ENCODE data around the gene BIN1.

The BIN1 gene

GRCh38 chr2:127086990-127087790, 19.8 kb downstream of the BIN1 start:
- H3K4me3 ChIP-seq (ENCODE audit: low read length) = peak overlapping the region; percentile 23
- H3K27ac ChIP-seq (ENCODE audit: low read length) = no peak overlapping the region
- H3K27me3 ChIP-seq (ENCODE audit: control insufficient read depth, insufficient read depth, low read length) = no peaks in the 10 kb centered on the region
- H3K36me3 ChIP-seq (ENCODE audit: control insufficient read depth, low read depth, low read length) = no peaks in the 10 kb centered on the region
- no peaks in the 10 kb centered on the region for H3K9me3 ChIP-seq (ENCODE audit: control insufficient read depth, low read depth, low read length)
- peaks cover 10% of the 10 kb centered on the region for H3K4me1 ChIP-seq (ENCODE audit: control insufficient read depth, low read depth, low read length)
- peak overlapping the region; percentile 30 for H3K9ac ChIP-seq (ENCODE audit: low read length)

GRCh38 chr2:127085317-127085681, 21.7 kb downstream of the BIN1 start:
- Histone ChIP-seq H3K4me1 (ENCODE audit: control insufficient read depth, low read depth, low read length) (peaks cover 10% of the 10 kb centered on the region), H3K36me3 (ENCODE audit: control insufficient read depth, low read depth, low read length) (no peaks in the 10 kb centered on the region), H3K9me3 (ENCODE audit: control insufficient read depth, low read depth, low read length) (no peaks in the 10 kb centered on the region), H3K27me3 (ENCODE audit: control insufficient read depth, insufficient read depth, low read length) (no peaks in the 10 kb centered on the region), H3K9ac (ENCODE audit: low read length) (no peak overlapping the region), H3K4me3 (ENCODE audit: low read length) (no peak overlapping the region), H3K27ac (ENCODE audit: low read length) (no peak overlapping the region)

GRCh38 chr2:127084611-127085316, 22.2 kb downstream of the BIN1 start:
- H3K27me3 ChIP-seq (ENCODE audit: control insufficient read depth, insufficient read depth, low read length) = no peaks in the 10 kb centered on the region
- H3K9ac ChIP-seq (ENCODE audit: low read length) = no peak overlapping the region
- no peaks in the 10 kb centered on the region for H3K36me3 ChIP-seq (ENCODE audit: control insufficient read depth, low read depth, low read length)
- no peaks in the 10 kb centered on the region for H3K9me3 ChIP-seq (ENCODE audit: control insufficient read depth, low read depth, low read length)
- no peak overlapping the region for H3K4me3 ChIP-seq (ENCODE audit: low read length)
- H3K27ac ChIP-seq (ENCODE audit: low read length) = no peak overlapping the region
- peaks cover 10% of the 10 kb centered on the region for H3K4me1 ChIP-seq (ENCODE audit: control insufficient read depth, low read depth, low read length)

DNA sequence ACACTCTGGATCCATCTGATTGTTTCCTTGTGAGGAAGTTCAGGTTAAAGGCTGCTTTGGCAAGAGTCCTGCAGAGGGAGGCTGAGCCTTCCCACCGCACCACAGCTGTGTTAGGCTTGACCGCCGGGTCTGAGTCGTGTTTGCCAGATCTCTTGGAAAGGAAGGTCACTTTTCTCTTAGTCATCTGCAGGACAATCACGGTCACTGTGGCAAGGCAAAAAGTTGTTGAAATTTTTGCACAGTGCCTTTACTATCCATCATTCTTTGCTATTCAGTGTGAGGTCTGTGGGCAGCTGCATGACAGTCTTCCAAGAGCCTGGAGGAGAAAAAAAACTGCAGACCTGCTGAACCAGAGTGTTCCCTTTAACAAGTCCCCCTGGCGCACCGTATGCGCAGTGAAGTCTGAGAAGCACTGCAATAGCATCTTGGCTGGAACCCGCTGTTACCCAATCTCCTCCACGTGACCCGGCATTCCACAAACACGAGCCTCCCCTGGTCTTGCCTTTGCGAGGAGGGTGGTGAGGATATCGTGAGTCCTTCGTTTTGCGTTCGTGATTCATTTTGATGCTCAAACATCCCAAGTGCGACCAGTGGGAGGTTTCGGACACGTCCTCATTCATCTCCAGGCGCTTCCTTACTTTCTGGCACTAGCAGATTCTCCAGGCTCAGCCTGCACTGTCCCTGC, 23.0 kb downstream of the BIN1 start:
- Histone ChIP-seq H3K27me3 (ENCODE audit: control insufficient read depth, insufficient read depth, low read length) (no peaks in the 10 kb centered on the region), H3K4me1 (ENCODE audit: control insufficient read depth, low read depth, low read length) (peaks cover 10% of the 10 kb centered on the region), H3K4me3 (ENCODE audit: low read length) (no peak overlapping the region), H3K9ac (ENCODE audit: low read length) (no peak overlapping the region), H3K9me3 (ENCODE audit: control insufficient read depth, low read depth, low read length) (no peaks in the 10 kb centered on the region), H3K27ac (ENCODE audit: low read length) (no peak overlapping the region), H3K36me3 (ENCODE audit: control insufficient read depth, low read depth, low read length) (no peaks in the 10 kb centered on the region)

- H3K27ac ChIP-seq (ENCODE audit: low read length) = no peak overlapping the region
- H3K9ac ChIP-seq (ENCODE audit: low read length) = no peak overlapping the region
- peaks cover 10% of the 10 kb centered on the region for H3K4me1 ChIP-seq (ENCODE audit: control insufficient read depth, low read depth, low read length)
- H3K4me3 ChIP-seq (ENCODE audit: low read length) = no peak overlapping the region
- H3K36me3 ChIP-seq (ENCODE audit: control insufficient read depth, low read depth, low read length) = no peaks in the 10 kb centered on the region
- no peaks in the 10 kb centered on the region for H3K27me3 ChIP-seq (ENCODE audit: control insufficient read depth, insufficient read depth, low read length)
- H3K9me3 ChIP-seq (ENCODE audit: control insufficient read depth, low read depth, low read length) = no peaks in the 10 kb centered on the region
Measured at GRCh38 chr2:127082974-127083373, 24.0 kb downstream of the BIN1 start.

- no peak overlapping the region for H3K27ac ChIP-seq (ENCODE audit: low read length)
- no peak overlapping the region for H3K4me3 ChIP-seq (ENCODE audit: low read length)
- H3K9ac ChIP-seq (ENCODE audit: low read length) = no peak overlapping the region
Measured at GRCh38 chr2:127081826-127082633, 24.9 kb downstream of the BIN1 start.

GRCh38 chr2:127080938-127081755, 25.8 kb downstream of the BIN1 start:
- Histone ChIP-seq H3K4me3 (ENCODE audit: low read length) (no peak overlapping the region), H3K36me3 (ENCODE audit: control insufficient read depth, low read depth, low read length) (no peaks in the 10 kb centered on the region), H3K27me3 (ENCODE audit: control insufficient read depth, insufficient read depth, low read length) (no peaks in the 10 kb centered on the region), H3K9me3 (ENCODE audit: control insufficient read depth, low read depth, low read length) (no peaks in the 10 kb centered on the region), H3K9ac (ENCODE audit: low read length) (no peak overlapping the region), H3K27ac (ENCODE audit: low read length) (no peak overlapping the region), H3K4me1 (ENCODE audit: control insufficient read depth, low read depth, low read length) (no peaks in the 10 kb centered on the region)

More at GRCh38 chr2:127081826-127082633, 24.9 kb downstream of the BIN1 start:
- Histone ChIP-seq H3K9me3 (ENCODE audit: control insufficient read depth, low read depth, low read length) (no peaks in the 10 kb centered on the region), H3K4me1 (ENCODE audit: control insufficient read depth, low read depth, low read length) (peaks cover 2% of the 10 kb centered on the region), H3K27me3 (ENCODE audit: control insufficient read depth, insufficient read depth, low read length) (no peaks in the 10 kb centered on the region), H3K36me3 (ENCODE audit: control insufficient read depth, low read depth, low read length) (no peaks in the 10 kb centered on the region)

DNA sequence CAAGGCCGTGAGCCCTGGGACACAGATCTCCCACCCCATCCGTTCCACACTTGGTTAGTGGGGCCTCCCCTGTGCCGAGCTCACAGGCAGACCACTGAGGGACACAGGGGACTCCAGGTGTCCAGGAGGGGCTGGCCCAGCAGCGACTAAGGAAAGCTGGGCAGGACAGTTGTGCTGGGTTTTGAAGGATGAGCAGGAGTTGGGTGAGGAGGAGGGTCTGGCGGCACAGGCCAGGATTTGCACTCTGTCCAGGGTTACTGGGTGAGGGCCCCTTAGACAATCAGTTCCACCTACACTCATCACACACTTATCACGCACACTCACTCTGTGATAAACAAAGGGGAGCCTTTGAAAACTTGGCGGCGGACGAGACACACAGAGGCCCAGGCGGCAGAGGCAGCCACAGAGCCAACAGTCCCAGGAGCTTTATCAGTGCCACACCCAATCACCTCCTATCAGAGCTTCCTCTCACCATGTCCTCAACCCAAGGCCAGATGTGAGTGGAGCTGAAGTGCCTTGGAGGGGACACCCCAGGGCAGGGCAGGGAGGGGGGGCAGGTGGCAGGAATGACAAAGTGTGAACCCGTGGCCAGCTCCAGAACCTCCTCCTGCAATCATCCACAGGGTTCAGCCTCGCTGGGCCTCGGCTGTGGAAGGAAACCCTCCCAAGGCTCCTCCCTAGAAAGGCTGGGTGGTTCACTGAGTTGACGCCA, 26.6 kb downstream of the BIN1 start:
- Histone ChIP-seq H3K9ac (ENCODE audit: low read length) (no peak overlapping the region), H3K27me3 (ENCODE audit: control insufficient read depth, insufficient read depth, low read length) (no peaks in the 10 kb centered on the region), H3K27ac (ENCODE audit: low read length) (no peak overlapping the region), H3K4me1 (ENCODE audit: control insufficient read depth, low read depth, low read length) (no peaks in the 10 kb centered on the region), H3K36me3 (ENCODE audit: control insufficient read depth, low read depth, low read length) (no peaks in the 10 kb centered on the region), H3K4me3 (ENCODE audit: low read length) (no peak overlapping the region), H3K9me3 (ENCODE audit: control insufficient read depth, low read depth, low read length) (no peaks in the 10 kb centered on the region)

GRCh38 chr2:127079358-127079920, 27.5 kb downstream of the BIN1 start:
- Histone ChIP-seq H3K9ac (ENCODE audit: low read length) (no peak overlapping the region), H3K4me3 (ENCODE audit: low read length) (no peak overlapping the region), H3K27me3 (ENCODE audit: control insufficient read depth, insufficient read depth, low read length) (no peaks in the 10 kb centered on the region), H3K27ac (ENCODE audit: low read length) (no peak overlapping the region), H3K9me3 (ENCODE audit: control insufficient read depth, low read depth, low read length) (no peaks in the 10 kb centered on the region), H3K36me3 (ENCODE audit: control insufficient read depth, low read depth, low read length) (no peaks in the 10 kb centered on the region), H3K4me1 (ENCODE audit: control insufficient read depth, low read depth, low read length) (no peaks in the 10 kb centered on the region)

- no peak overlapping the region for H3K9ac ChIP-seq (ENCODE audit: low read length)
- no peak overlapping the region for H3K27ac ChIP-seq (ENCODE audit: low read length)
- H3K9me3 ChIP-seq (ENCODE audit: control insufficient read depth, low read depth, low read length) = no peaks in the 10 kb centered on the region
- H3K4me1 ChIP-seq (ENCODE audit: control insufficient read depth, low read depth, low read length) = no peaks in the 10 kb centered on the region
- no peak overlapping the region for H3K4me3 ChIP-seq (ENCODE audit: low read length)
- no peaks in the 10 kb centered on the region for H3K36me3 ChIP-seq (ENCODE audit: control insufficient read depth, low read depth, low read length)
- H3K27me3 ChIP-seq (ENCODE audit: control insufficient read depth, insufficient read depth, low read length) = no peaks in the 10 kb centered on the region
Measured at GRCh38 chr2:127078666-127079270, 28.2 kb downstream of the BIN1 start.

All from iPS-18a (cell line).